SK-N-SH (cell line): Measurements from ENCODE around the gene CHAC1. TPM values are rescaled to one million over a fixed set of nuclear protein-coding genes. Genes with fewer than 3 reads are reported as not detected.

Source experiments
- CTCF ChIA-PET: fragments of 300-600, 350-600 bp; formaldehyde crosslinking; extraction: SDS; loops from one replicate; lab custom pipeline; 2021; lab: Yijun Ruan, JAX
- POLR2A ChIA-PET: fragments of 350-600 bp; sonication (Branson Sonifier 250); formaldehyde crosslinking; extraction: SDS; loops from one replicate; lab custom pipeline; 2020; ENCODE audit warnings: antibody characterized with exemption, inconsistent platforms; lab: Yijun Ruan, JAX
- DNase-seq: peaks from one replicate; pipeline ENCODE4 v3.0.0; 2012
- H2AFZ ChIP-seq: fragments of 200-600 bp; sonication (generic); 2 replicates; pipeline ENCODE4 v1.8.1; 2016; ENCODE audit warnings: antibody characterized with exemption, mild to moderate bottlenecking, low read depth
- H3F3A ChIP-seq: fragments of 200-600 bp; sonication (generic); replicated peaks from 2 replicates; pipeline ENCODE3; 2016; ENCODE audit warnings: antibody characterized with exemption, mild to moderate bottlenecking; ENCODE audit not compliant: insufficient read depth
- H3K27ac ChIP-seq, 2 experiments: fragments of 200-500 bp in 1 of 2; fragments of 200-600 bp in 1 of 2; sonication (Bioruptor generic) in 1 of 2; sonication (generic), shearing (Covaris generic) in 1 of 2; 2 replicates each; pipeline versions ENCODE4 v1.5.1 to v1.6.1; 2014 to 2016; ENCODE audit warnings: low read depth in 2 of 2, inconsistent platforms in 1 of 2, low read length in 1 of 2, mild to moderate bottlenecking in 1 of 2, mixed read lengths in 1 of 2
- H3K27me3 ChIP-seq: fragments of 200-600 bp; sonication (generic), shearing (Covaris generic); 2 replicates; pipeline ENCODE4 v1.6.1; 2016; ENCODE audit warnings: mixed run types; ENCODE audit not compliant: insufficient read depth
- H3K36me3 ChIP-seq, 2 experiments: fragments of 200-500 bp in 1 of 2; fragments of 200-600 bp in 1 of 2; sonication (Bioruptor generic) in 1 of 2; sonication (generic) in 1 of 2; replicated peaks in 1 of 2; 2 replicates each; pipeline versions ENCODE3 to v1.5.1; 2014 to 2016; ENCODE audit warnings: low read length in 1 of 2, mild to moderate bottlenecking in 1 of 2; ENCODE audit not compliant: insufficient read depth in 2 of 2, control insufficient read depth in 1 of 2
- H3K4me1 ChIP-seq, 2 experiments: fragments of 200-500 bp in 1 of 2; fragments of 200-600 bp in 1 of 2; sonication (Bioruptor generic) in 1 of 2; sonication (generic), shearing (Covaris generic) in 1 of 2; 2 replicates each; pipeline versions ENCODE4 v1.5.1 to v1.6.1; 2014 to 2016; ENCODE audit warnings: low read depth in 1 of 2, low read length in 1 of 2, mixed run types in 1 of 2; ENCODE audit not compliant: insufficient read depth in 2 of 2, control insufficient read depth in 1 of 2
- H3K4me2 ChIP-seq: fragments of 200-600 bp; sonication (generic), shearing (Covaris generic); 2 replicates; pipeline ENCODE4 v1.6.1; 2017; ENCODE audit warnings: mixed run types
- H3K4me3 ChIP-seq, 2 experiments: fragments of 200-500 bp in 1 of 2; fragments of 200-600 bp in 1 of 2; sonication (Bioruptor generic) in 1 of 2; sonication (generic), shearing (Covaris generic) in 1 of 2; 2 replicates each; pipeline versions ENCODE4 v1.5.1 to v1.8.1; 2014 to 2016; ENCODE audit warnings: low read depth in 2 of 2, inconsistent platforms in 1 of 2, low read length in 1 of 2, mild to moderate bottlenecking in 1 of 2, mixed read lengths in 1 of 2, moderate library complexity in 1 of 2
- H3K79me2 ChIP-seq: fragments of 200-600 bp; sonication (generic); 2 replicates; pipeline ENCODE4 v1.8.1; 2017; ENCODE audit warnings: mild to moderate bottlenecking; ENCODE audit not compliant: insufficient read depth
- H3K9ac ChIP-seq: fragments of 200-600 bp; sonication (generic); 2 replicates; pipeline ENCODE4 v1.6.1; 2017; ENCODE audit warnings: mixed run types
- H3K9me2 ChIP-seq: fragments of 200-600 bp; sonication (generic); 2 replicates; pipeline ENCODE4 v1.6.1; 2017; ENCODE audit warnings: mixed run types
- H3K9me3 ChIP-seq: fragments of 200-600 bp; sonication (generic); 2 replicates; pipeline ENCODE4 v1.6.1; 2017; ENCODE audit warnings: mixed run types, mild to moderate bottlenecking, moderate library complexity
- H4K20me1 ChIP-seq: fragments of 200-600 bp; sonication (generic); 2 replicates; pipeline ENCODE4 v1.6.1; 2017; ENCODE audit warnings: mild to moderate bottlenecking, mixed run types; ENCODE audit not compliant: insufficient read depth
- CHD2 ChIP-seq: fragments of 150-350 bp; IDR thresholded peaks from 2 replicates; pipeline ENCODE4 v1.6.1; 2018; ENCODE audit warnings: low read length; ENCODE audit not compliant: partially characterized antibody
- FOSL2 ChIP-seq: IDR thresholded peaks from 2 replicates; pipeline ENCODE4 v1.4.0; 2012; ENCODE audit warnings: low read depth, mild to moderate bottlenecking, moderate library complexity, borderline replicate concordance
- GATA2 ChIP-seq: sonication (generic); formaldehyde crosslinking; IDR thresholded peaks from 2 replicates; pipeline ENCODE4 v1.5.0; 2020; ENCODE audit warnings: mild to moderate bottlenecking, missing genetic modification reagents
- JUND ChIP-seq: IDR thresholded peaks from 2 replicates; pipeline ENCODE4 v1.4.0; 2012
- MEF2A ChIP-seq: IDR thresholded peaks from 2 replicates; pipeline ENCODE4 v1.4.0; 2012; ENCODE audit warnings: low read depth, borderline replicate concordance
- POLR2AphosphoS5 ChIP-seq: IDR thresholded peaks from 2 replicates; pipeline ENCODE4 v1.6.1; 2012; ENCODE audit warnings: low read depth, low read length
- RXRA ChIP-seq: IDR thresholded peaks from 2 replicates; pipeline ENCODE4 v1.4.0; 2012; ENCODE audit warnings: low read depth, mild to moderate bottlenecking, borderline replicate concordance
- TEAD4 ChIP-seq: IDR thresholded peaks from 2 replicates; pipeline ENCODE4 v1.4.0; 2012; ENCODE audit warnings: mild to moderate bottlenecking, borderline replicate concordance; ENCODE audit not compliant: insufficient read depth
- WGBS: methylation state at CpG from one replicate; pipeline ENCODE4 v1.1.6; 2017; ENCODE audit warnings: low lambda C conversion rate; 5-methylcytosine and 5-hydroxymethylcytosine counted together
- polyA plus RNA-seq, 3 experiments: library from polyadenylated mRNA; depleted of rRNA; stranded (reverse); fragments of >200 nt; gene quantifications; 2 replicates each; pipeline ENCODE4 v1.2.3, GENCODE V29; 2012
- TF ChIP-seq, protein P1 (sequence below): IDR thresholded peaks from 2 replicates; pipeline ENCODE4 v1.6.1; 2012; ENCODE audit warnings: mild to moderate bottlenecking, low read depth, low read length, moderate library complexity
- TF ChIP-seq, protein P2 (sequence below): fragments of 150-350 bp; IDR thresholded peaks from 2 replicates; pipeline ENCODE4 v1.6.1; 2017; ENCODE audit warnings: antibody characterized with exemption, low read length, low read depth, borderline replicate concordance

CHAC1 gene
- polyA plus RNA-seq, 1 of the 3 experiments (the other 2 are of a cell fraction), result 9.3 TPM

DNA sequence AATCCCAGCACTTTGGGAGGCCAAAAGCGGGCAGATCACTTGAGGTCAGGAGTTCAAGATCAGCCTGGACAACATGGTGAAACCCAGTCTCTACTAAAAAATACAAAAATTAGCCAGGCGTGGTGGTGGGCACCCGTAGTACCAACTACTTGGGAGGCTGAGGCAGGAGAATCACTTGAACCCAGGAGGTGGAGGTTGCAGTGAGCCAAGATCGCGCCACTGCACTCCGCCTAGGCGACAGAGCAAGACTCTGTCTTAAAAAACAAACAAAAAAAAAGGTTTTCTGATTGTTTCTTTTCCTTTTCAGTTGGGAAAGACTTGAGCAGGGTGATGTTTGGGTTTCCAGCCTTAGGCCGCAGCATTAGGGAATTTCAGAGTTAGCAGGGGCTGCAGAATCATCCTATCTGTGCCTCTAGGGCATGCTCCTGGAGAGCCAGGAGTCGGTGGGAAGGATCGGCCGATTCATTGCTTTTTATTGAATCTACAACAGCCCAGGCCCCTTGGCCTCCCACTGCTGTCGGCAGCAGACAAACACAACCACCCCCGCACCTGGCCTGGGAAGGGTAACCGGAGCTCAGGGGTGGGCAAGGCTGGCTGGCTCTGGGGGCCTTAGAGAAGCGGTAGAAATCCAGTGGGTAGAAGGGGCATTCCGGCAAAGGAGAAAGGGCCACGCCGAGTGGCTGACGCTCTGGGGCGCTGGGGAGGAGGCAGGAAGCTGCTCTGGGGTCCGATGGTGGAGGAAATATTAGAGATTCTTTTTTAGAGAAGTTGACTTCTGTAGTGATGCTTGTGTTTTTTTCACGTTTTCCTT lies 6.3 kb downstream of the CHAC1 start (continued):
- TF ChIP-seq, protein P1, sequence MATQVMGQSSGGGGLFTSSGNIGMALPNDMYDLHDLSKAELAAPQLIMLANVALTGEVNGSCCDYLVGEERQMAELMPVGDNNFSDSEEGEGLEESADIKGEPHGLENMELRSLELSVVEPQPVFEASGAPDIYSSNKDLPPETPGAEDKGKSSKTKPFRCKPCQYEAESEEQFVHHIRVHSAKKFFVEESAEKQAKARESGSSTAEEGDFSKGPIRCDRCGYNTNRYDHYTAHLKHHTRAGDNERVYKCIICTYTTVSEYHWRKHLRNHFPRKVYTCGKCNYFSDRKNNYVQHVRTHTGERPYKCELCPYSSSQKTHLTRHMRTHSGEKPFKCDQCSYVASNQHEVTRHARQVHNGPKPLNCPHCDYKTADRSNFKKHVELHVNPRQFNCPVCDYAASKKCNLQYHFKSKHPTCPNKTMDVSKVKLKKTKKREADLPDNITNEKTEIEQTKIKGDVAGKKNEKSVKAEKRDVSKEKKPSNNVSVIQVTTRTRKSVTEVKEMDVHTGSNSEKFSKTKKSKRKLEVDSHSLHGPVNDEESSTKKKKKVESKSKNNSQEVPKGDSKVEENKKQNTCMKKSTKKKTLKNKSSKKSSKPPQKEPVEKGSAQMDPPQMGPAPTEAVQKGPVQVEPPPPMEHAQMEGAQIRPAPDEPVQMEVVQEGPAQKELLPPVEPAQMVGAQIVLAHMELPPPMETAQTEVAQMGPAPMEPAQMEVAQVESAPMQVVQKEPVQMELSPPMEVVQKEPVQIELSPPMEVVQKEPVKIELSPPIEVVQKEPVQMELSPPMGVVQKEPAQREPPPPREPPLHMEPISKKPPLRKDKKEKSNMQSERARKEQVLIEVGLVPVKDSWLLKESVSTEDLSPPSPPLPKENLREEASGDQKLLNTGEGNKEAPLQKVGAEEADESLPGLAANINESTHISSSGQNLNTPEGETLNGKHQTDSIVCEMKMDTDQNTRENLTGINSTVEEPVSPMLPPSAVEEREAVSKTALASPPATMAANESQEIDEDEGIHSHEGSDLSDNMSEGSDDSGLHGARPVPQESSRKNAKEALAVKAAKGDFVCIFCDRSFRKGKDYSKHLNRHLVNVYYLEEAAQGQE, result no peak
- TF ChIP-seq RXRA (no peak), CHD2 (no peak), JUND (no peak), MEF2A (no peak), GATA2 (CRISPR knock-in tag) (no peak)
- TF ChIP-seq, all 33 proteins: peak for 0

DNA sequence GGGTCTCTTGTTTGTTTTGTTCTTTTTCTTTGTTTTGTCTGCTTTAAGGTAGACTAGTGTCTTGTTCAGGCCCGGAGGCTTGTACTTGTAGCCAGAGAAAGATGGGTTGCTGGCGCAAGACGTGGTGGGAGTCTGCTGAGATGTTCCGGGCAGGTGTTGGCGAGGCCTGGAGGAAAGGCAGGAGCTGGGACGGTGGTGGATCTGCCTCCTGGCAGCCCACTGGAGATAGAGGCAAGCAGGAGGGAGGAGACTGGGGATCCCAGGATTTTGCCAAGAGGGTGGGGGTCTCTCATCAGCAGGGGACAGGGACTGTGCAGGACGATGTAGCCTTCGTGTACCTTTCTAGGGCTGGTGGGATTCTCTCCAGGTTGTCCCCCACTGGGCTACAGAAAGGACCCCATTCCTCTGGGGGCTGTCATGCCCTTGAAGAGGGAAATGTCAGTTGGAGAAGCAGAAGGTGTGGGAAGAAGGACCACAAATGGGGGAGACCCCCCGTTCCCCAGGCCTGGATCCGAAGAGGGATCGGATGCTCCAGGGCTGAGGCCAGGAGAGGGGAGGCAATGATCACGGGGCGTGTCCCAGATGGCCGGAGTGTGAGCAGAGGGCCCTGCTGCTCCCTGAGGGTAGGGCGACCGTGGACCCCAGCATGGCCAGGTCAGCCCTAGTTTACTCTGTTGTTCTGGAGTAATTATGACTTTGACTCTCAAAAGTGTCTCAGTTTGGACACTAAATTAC lies 7.0 kb downstream of the CHAC1 start:
- Histone ChIP-seq H3K4me3 (no peak overlapping the region), H3K4me1 (peaks cover 13 to 35% of the 10 kb centered on the region in 2 experiments; a peak in 3 of 4 replicates), H3K79me2 (no peaks in the 10 kb centered on the region)
- CTCF ChIA-PET, result interaction anchor here (1.1 to 3.4 kb wide), 3 partner anchors 18 to 56 kb away, joined by 3 to 12 read pairs (median 12); no protein-coding TSS in a partner anchor
- TF ChIP-seq POLR2AphosphoS5 (no peak), JUND (no peak), FOSL2 (no peak), TEAD4 (no peak)
- TF ChIP-seq, protein P2, sequence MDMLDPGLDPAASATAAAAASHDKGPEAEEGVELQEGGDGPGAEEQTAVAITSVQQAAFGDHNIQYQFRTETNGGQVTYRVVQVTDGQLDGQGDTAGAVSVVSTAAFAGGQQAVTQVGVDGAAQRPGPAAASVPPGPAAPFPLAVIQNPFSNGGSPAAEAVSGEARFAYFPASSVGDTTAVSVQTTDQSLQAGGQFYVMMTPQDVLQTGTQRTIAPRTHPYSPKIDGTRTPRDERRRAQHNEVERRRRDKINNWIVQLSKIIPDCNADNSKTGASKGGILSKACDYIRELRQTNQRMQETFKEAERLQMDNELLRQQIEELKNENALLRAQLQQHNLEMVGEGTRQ, result no peak
- TF ChIP-seq, all 33 proteins: peak for 0
- Histone ChIP-seq H3K27me3 (no peaks in the 10 kb centered on the region), H3K36me3 (no peaks in the 10 kb centered on the region), H3K9ac (no peak overlapping the region), H3K9me2 (no peaks in the 10 kb centered on the region), H3K4me2 (no peak overlapping the region), H3K9me3 (no peaks in the 10 kb centered on the region), H3K27ac (no peak overlapping the region), H3F3A (no peaks in the 10 kb centered on the region), H2AFZ (no peak overlapping the region), H4K20me1 (peaks cover 18% of the 10 kb centered on the region)
- POLR2A ChIA-PET, result interaction anchor here (0.5 kb wide), 1 partner anchor 518 kb away, joined by 3 read pairs; no protein-coding TSS in a partner anchor
- no peak for DNase-seq
- WGBS, result 85% methylated on average over 16 of the region's 16 CpGs
